Left hindlimb (tissue), 1 donor: ENCODE results near the gene EIF2AK3.
"Not testable (repeated sequence)": the region's sequence is repeated elsewhere in the genome, so short reads cannot be mapped to it uniquely, and the experiment has no call there.

ENCODE experiments used
- DNase-seq: peaks from one replicate; pipeline ENCODE4 v3.0.0-alpha.2; 2018

The EIF2AK3 gene

GRCh38 chr2:88632569-88632968, 5.3 kb upstream of the EIF2AK3 start:
- no peak for DNase-seq

- no peak for DNase-seq
These were observed 1.3 kb upstream of the EIF2AK3 start for GRCh38 chr2:88628571-88628939.

- peak; percentile 90 for DNase-seq
These were observed 749 bp upstream of the EIF2AK3 start for GRCh38 chr2:88627856-88628570.

- DNase-seq, result peak; percentile 53
These were observed 851 bp downstream of the EIF2AK3 start for GRCh38 chr2:88626171-88627054.

- no peak for DNase-seq
These were observed 2.8 kb downstream of the EIF2AK3 start for GRCh38 chr2:88624477-88624876.

- not testable (repeated sequence) for DNase-seq
These were observed 3.3 kb downstream of the EIF2AK3 start for GRCh38 chr2:88623831-88624465.

GRCh38 chr2:88622307-88622706, 5.0 kb downstream of the EIF2AK3 start:
- DNase-seq, result no peak

GRCh38 chr2:88621432-88621831, 5.8 kb downstream of the EIF2AK3 start:
- no peak for DNase-seq

- no peak for DNase-seq
These were observed 7.2 kb downstream of the EIF2AK3 start for GRCh38 chr2:88620015-88620414.

GRCh38 chr2:88615822-88616221, 11.4 kb downstream of the EIF2AK3 start:
- no peak for DNase-seq

GRCh38 chr2:88614497-88615157, 12.6 kb downstream of the EIF2AK3 start:
- DNase-seq, result no peak

- DNase-seq, result no peak
These were observed 13.3 kb downstream of the EIF2AK3 start for GRCh38 chr2:88613921-88614320.

GRCh38 chr2:88608184-88608583, 19.1 kb downstream of the EIF2AK3 start:
- DNase-seq, result no peak

- DNase-seq, result no peak
These were observed 19.8 kb downstream of the EIF2AK3 start for GRCh38 chr2:88607416-88607815.

- no peak for DNase-seq
These were observed 20.8 kb downstream of the EIF2AK3 start for GRCh38 chr2:88606371-88607030.

GRCh38 chr2:88603146-88603545, 24.1 kb downstream of the EIF2AK3 start:
- no peak for DNase-seq

- DNase-seq, result no peak
These were observed 25.2 kb downstream of the EIF2AK3 start for GRCh38 chr2:88602022-88602421.

GRCh38 chr2:88601286-88601685, 26.0 kb downstream of the EIF2AK3 start:
- DNase-seq, result no peak

- no peak for DNase-seq
These were observed 27.2 kb downstream of the EIF2AK3 start for GRCh38 chr2:88600038-88600465.

GRCh38 chr2:88599527-88599926, 27.7 kb downstream of the EIF2AK3 start:
- no peak for DNase-seq

- DNase-seq, result no peak
These were observed 30.1 kb downstream of the EIF2AK3 start for GRCh38 chr2:88597168-88597567.

GRCh38 chr2:88596141-88596830, 31.0 kb downstream of the EIF2AK3 start:
- DNase-seq, result no peak
